HepG2 (cell line): ENCODE results near the gene ACTR1A. TPM values are rescaled to one million over a fixed set of nuclear protein-coding genes. Genes with fewer than 3 reads are reported as not detected.

ENCODE experiments used
- ATAD3A ChIP-seq: sonication (generic); formaldehyde crosslinking; IDR thresholded peaks from 2 replicates; pipeline ENCODE4 v1.4.0; 2020; ENCODE audit warnings: missing genetic modification reagents
- ATF7-NPFF ChIP-seq: sonication (generic); formaldehyde crosslinking; IDR thresholded peaks from 2 replicates; pipeline ENCODE4 v1.8.1; 2023; ENCODE audit warnings: mild to moderate bottlenecking, low read depth, missing genetic modification reagents, moderate library complexity
- BHLHE40 ChIP-seq: IDR thresholded peaks from 2 replicates; pipeline ENCODE4 v1.6.1; 2011; ENCODE audit warnings: low read length, improper control_type of control experiment
- DMAP1 ChIP-seq: IDR thresholded peaks from 2 replicates; pipeline ENCODE4 v1.6.1; 2016
- ELF1 ChIP-seq: sonication (generic); formaldehyde crosslinking; IDR thresholded peaks from 2 replicates; pipeline ENCODE4 v1.4.0; 2020; ENCODE audit warnings: missing genetic modification reagents
- GATA4 ChIP-seq: sonication (generic); IDR thresholded peaks from 2 replicates; pipeline ENCODE4 v1.6.1; 2016; ENCODE audit warnings: antibody characterized with exemption, low read depth, borderline replicate concordance
- HOXA7 ChIP-seq: sonication (generic); formaldehyde crosslinking; IDR thresholded peaks from 2 replicates; pipeline ENCODE4 v1.8.1; 2022; ENCODE audit warnings: mild to moderate bottlenecking, missing genetic modification reagents, moderate library complexity
- MXD4 ChIP-seq: IDR thresholded peaks from 2 replicates; pipeline ENCODE4 v1.6.1; 2016; ENCODE audit warnings: mild to moderate bottlenecking, missing biosample characterization, missing genetic modification reagents
- PLRG1 ChIP-seq: fragments of 450-650 bp; conservative IDR thresholded peaks from 2 replicates; pipeline ENCODE4 v1.6.1; 2016
- SNAPC2 ChIP-seq: sonication (generic); formaldehyde crosslinking; IDR thresholded peaks from 2 replicates; pipeline ENCODE4 v1.8.1; 2022; ENCODE audit warnings: mild to moderate bottlenecking, missing genetic modification reagents
- TMF1 ChIP-seq: sonication (generic); formaldehyde crosslinking; IDR thresholded peaks from 2 replicates; pipeline ENCODE4 v1.8.1; 2022; ENCODE audit warnings: low read depth, missing genetic modification reagents
- ZBTB7B ChIP-seq: sonication (generic); formaldehyde crosslinking; IDR thresholded peaks from 2 replicates; pipeline ENCODE4 v1.4.0; 2020; ENCODE audit warnings: missing genetic modification reagents
- ZFYVE20 ChIP-seq: sonication (generic); formaldehyde crosslinking; IDR thresholded peaks from 2 replicates; pipeline ENCODE4 v1.8.0; 2023; ENCODE audit warnings: low read depth, mild to moderate bottlenecking, moderate library complexity, missing genetic modification reagents, borderline replicate concordance
- ZNF331 ChIP-seq: sonication (generic); formaldehyde crosslinking; IDR thresholded peaks from 2 replicates; pipeline ENCODE4 v1.4.0; 2020; ENCODE audit warnings: missing genetic modification reagents
- ZNF501 ChIP-seq: sonication (generic); formaldehyde crosslinking; IDR thresholded peaks from 2 replicates; pipeline ENCODE4 v1.5.1; 2020; ENCODE audit warnings: mild to moderate bottlenecking, moderate library complexity, missing genetic modification reagents
- ZNF574 ChIP-seq: sonication (generic); formaldehyde crosslinking; IDR thresholded peaks from 2 replicates; pipeline ENCODE4 v1.4.0; 2020; ENCODE audit warnings: missing genetic modification reagents
- ZNF841 ChIP-seq: sonication (generic); formaldehyde crosslinking; IDR thresholded peaks from 2 replicates; pipeline ENCODE4 v1.8.1; 2023; ENCODE audit warnings: missing genetic modification reagents, borderline replicate concordance
- polyA plus RNA-seq, 8 experiments: library from polyadenylated mRNA; depleted of rRNA in 3 of 8; stranded (reverse) in 7 of 8; unstranded in 1 of 8; fragments of >200 nt; fragmentation: Illumina TruSeq in 4 of 8; extraction: Trizol in 4 of 8; gene quantifications; 2 replicates each; pipeline versions ENCODE4 v1.2.1 to v1.2.3, GENCODE V29; 2011 to 2016; ENCODE audit warnings: low read depth in 4 of 8, missing spikeins in 1 of 8, mixed read lengths in 1 of 8; ENCODE audit not compliant: insufficient read depth in 1 of 8
- total RNA-seq, 5 experiments: library from RNA; depleted of rRNA; stranded (reverse); fragments of >200 nt; fragmentation: Illumina TruSeq; extraction: Trizol; gene quantifications; 2 replicates each; pipeline ENCODE4 v1.2.3, GENCODE V29; 2016; ENCODE audit warnings: low read depth in 1 of 5
- TF ChIP-seq, protein P1 (sequence below): sonication (generic); formaldehyde crosslinking; conservative IDR thresholded peaks from 2 replicates; pipeline ENCODE4 v1.8.0; 2022; ENCODE audit warnings: mild to moderate bottlenecking, moderate library complexity, missing genetic modification reagents
- TF ChIP-seq, protein P2 (sequence below): IDR thresholded peaks from 2 replicates; pipeline ENCODE4 v1.6.1; 2012; ENCODE audit warnings: inconsistent platforms
- TF ChIP-seq, protein P3 (sequence below): sonication (generic); formaldehyde crosslinking; IDR thresholded peaks from 2 replicates; pipeline ENCODE4 v1.4.0; 2020; ENCODE audit warnings: missing genetic modification reagents

Gene ACTR1A
- total and polyA plus RNA-seq, 2 of the 13 experiments (the other 11 are each of a cell fraction or from before 2014, with no cell fraction given): 59.6 to 62.8 TPM

DNA sequence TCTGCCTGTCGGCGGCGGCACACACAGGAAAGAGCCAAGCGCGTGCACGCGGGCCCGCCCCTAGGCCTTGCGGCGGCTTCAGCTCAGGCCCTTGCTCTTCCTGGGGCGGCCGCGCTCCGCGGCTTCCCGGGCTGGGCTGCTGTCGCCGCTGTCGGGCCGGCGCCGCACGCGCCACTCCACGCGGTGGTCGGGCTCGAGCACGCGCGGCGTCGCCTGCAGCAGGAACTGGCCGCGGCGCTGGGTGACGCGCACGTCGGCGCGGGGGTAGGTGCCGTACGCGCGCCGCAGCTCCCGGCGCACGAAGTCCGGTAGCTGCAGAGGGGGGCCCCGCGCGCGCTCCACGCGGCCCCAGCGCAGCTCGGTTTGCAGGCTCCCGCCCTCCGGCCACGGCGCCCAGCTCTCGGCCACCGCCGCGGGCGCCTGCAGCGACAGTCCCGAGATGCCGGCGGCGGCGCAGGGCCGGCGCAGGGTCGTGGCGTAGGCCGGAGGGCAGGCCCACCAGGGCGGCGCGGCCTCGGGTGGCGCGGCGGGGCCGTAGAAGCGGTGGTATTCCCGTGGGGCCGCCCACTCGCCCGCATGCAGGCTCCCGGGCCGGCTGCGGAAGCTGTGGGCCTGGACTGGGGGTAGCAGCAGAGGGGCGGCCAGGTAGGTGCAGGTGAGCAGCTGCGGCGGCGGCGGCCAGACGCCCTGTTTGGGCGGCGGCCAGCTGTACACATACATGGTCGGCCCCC lies 52.0 kb downstream of the ACTR1A start (continued):
- TF ChIP-seq MXD4 (CRISPR knock-in tag) (peak; percentile 65; the same call in 1 of the 2 replicates), HOXA7 (CRISPR knock-in tag) (no peak), ZNF331 (CRISPR knock-in tag) (0 out of 2 replicates have a peak, but pooled peaks have one; percentile 28), SNAPC2 (peak; percentile 77; the same call in 1 of the 2 replicates), ZNF501 (no peak), DMAP1 (CRISPR knock-in tag) (peak; percentile 66; the same call in 1 of the 2 replicates), TMF1 (CRISPR knock-in tag) (peak; percentile 79; the same call in 1 of the 2 replicates), ELF1 (CRISPR knock-in tag) (no peak), ZNF841 (peak; percentile 73; the same call in 1 of the 2 replicates), ZNF574 (CRISPR knock-in tag) (peak; percentile 89), ZBTB7B (CRISPR knock-in tag) (peak; percentile 41; the same call in 1 of the 2 replicates), ZFYVE20 (CRISPR knock-in tag) (peak; percentile 81; the same call in 1 of the 2 replicates), PLRG1 (no peak), ATAD3A (CRISPR knock-in tag) (0 out of 2 replicates have a peak, but pooled peaks have one; percentile 33), GATA4 (no peak), ATF7-NPFF (CRISPR knock-in tag) (peak; percentile 89), BHLHE40 (peak; percentile 58; the same call in 1 of the 2 replicates)
- TF ChIP-seq, protein P1, sequence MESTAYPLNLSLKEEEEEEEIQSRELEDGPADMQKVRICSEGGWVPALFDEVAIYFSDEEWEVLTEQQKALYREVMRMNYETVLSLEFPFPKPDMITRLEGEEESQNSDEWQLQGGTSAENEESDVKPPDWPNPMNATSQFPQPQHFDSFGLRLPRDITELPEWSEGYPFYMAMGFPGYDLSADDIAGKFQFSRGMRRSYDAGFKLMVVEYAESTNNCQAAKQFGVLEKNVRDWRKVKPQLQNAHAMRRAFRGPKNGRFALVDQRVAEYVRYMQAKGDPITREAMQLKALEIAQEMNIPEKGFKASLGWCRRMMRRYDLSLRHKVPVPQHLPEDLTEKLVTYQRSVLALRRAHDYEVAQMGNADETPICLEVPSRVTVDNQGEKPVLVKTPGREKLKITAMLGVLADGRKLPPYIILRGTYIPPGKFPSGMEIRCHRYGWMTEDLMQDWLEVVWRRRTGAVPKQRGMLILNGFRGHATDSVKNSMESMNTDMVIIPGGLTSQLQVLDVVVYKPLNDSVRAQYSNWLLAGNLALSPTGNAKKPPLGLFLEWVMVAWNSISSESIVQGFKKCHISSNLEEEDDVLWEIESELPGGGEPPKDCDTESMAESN (CRISPR knock-in tag): peak; percentile 46
- TF ChIP-seq, protein P2, sequence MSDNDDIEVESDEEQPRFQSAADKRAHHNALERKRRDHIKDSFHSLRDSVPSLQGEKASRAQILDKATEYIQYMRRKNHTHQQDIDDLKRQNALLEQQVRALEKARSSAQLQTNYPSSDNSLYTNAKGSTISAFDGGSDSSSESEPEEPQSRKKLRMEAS: peak; percentile 95
- TF ChIP-seq, protein P3, sequence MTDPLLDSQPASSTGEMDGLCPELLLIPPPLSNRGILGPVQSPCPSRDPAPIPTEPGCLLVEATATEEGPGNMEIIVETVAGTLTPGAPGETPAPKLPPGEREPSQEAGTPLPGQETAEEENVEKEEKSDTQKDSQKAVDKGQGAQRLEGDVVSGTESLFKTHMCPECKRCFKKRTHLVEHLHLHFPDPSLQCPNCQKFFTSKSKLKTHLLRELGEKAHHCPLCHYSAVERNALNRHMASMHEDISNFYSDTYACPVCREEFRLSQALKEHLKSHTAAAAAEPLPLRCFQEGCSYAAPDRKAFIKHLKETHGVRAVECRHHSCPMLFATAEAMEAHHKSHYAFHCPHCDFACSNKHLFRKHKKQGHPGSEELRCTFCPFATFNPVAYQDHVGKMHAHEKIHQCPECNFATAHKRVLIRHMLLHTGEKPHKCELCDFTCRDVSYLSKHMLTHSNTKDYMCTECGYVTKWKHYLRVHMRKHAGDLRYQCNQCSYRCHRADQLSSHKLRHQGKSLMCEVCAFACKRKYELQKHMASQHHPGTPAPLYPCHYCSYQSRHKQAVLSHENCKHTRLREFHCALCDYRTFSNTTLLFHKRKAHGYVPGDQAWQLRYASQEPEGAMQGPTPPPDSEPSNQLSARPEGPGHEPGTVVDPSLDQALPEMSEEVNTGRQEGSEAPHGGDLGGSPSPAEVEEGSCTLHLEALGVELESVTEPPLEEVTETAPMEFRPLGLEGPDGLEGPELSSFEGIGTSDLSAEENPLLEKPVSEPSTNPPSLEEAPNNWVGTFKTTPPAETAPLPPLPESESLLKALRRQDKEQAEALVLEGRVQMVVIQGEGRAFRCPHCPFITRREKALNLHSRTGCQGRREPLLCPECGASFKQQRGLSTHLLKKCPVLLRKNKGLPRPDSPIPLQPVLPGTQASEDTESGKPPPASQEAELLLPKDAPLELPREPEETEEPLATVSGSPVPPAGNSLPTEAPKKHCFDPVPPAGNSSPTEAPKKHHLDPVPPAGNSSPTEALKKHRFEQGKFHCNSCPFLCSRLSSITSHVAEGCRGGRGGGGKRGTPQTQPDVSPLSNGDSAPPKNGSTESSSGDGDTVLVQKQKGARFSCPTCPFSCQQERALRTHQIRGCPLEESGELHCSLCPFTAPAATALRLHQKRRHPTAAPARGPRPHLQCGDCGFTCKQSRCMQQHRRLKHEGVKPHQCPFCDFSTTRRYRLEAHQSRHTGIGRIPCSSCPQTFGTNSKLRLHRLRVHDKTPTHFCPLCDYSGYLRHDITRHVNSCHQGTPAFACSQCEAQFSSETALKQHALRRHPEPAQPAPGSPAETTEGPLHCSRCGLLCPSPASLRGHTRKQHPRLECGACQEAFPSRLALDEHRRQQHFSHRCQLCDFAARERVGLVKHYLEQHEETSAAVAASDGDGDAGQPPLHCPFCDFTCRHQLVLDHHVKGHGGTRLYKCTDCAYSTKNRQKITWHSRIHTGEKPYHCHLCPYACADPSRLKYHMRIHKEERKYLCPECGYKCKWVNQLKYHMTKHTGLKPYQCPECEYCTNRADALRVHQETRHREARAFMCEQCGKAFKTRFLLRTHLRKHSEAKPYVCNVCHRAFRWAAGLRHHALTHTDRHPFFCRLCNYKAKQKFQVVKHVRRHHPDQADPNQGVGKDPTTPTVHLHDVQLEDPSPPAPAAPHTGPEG: 0 out of 2 replicates have a peak, but pooled peaks have one; percentile 51
